Stimulated activated CD8-positive, alpha-beta memory T cell treated with anti-CD3 and anti-CD28 coated beads, Interleukin-7, amount 100 ng/mL, for 1 hour (primary cell): Measurements from ENCODE around the gene SGMS1.
"Not testable (repeated sequence)": the region's sequence is repeated elsewhere in the genome, so short reads cannot be mapped to it uniquely, and the experiment has no call there.

Experiments
- DNase-seq, 2 donors: peaks; one replicate each; pipeline ENCODE4 v3.0.0-alpha.2; 2020; ENCODE audit warnings: low read depth in 2 of 2

Gene SGMS1

DNA sequence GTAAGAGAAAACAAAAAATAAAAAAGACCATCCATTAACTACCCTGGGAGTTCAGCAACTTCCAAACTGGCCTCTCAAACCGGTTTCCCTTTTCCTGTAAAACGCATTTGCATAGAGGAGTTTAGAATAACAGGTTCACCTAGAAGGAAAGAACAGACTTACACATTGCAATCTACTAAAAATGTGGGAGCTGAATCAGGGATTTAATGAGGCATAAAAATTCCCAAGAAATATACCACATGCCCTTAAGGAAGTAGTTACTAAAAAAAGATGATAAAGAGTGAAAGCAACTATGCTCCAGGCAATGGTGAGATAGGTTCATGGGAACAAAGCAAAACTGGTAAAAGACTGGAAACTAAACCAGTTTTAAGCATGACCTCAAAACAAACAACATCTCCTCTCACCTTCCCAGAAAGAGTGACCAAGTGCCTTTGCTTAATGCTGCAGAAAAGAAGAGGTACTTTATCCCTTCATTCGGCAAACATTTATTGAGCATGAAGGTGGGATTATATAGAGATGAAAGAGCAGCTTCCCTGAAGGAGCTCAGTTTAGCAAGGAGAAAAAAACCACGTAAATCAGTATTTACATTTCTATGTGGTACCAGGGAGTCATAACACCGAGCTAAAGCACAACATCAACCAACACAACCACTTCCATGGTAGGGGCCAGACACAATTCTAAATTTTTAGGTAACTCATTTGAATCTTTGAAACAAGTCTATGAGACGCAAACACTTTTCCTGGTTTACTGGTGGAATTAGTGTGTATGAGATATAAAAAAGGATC, 152.8 kb downstream of the SGMS1 start:
- DNase-seq = no peak

DNA sequence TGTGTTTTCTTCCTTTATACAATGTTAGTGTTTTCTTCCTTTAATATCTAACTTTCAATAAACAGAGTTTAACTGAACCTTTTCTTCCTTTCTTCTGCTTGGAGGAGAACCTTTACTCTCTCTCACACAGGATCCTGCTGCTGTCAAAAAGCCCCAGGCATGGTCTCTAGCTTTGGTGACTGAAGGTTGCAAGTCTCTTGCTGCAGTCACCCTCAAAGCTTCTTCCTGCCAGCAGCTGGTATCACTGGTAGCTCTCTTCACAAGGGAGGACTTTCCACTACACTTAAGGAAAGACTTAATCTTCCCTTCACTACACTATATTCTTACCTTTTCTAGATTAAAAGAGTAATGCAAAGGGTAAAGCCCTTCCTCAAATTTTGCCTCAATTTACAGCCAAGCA, 153.4 kb downstream of the SGMS1 start:
- no peak for DNase-seq

DNA sequence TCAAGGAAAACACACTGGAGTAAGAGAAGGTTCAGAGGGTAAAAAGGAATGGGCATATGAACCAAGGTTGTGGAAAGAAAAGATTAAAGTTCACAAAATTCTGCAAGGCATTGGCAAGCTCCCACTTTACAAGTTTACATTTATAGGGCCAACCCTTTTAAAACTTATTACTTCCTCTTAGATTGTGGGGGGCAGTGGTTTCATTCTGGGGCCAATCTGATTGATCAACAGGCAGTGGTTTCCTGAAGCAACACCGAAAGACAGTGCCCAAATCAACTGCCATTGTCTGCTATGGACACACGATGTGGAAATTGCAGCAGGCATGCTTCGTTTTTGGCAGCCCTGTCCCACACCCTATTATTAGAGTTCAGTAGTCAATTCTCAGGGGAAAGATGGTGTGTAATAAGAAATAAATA, 154.0 kb downstream of the SGMS1 start:
- DNase-seq = no peak

DNA sequence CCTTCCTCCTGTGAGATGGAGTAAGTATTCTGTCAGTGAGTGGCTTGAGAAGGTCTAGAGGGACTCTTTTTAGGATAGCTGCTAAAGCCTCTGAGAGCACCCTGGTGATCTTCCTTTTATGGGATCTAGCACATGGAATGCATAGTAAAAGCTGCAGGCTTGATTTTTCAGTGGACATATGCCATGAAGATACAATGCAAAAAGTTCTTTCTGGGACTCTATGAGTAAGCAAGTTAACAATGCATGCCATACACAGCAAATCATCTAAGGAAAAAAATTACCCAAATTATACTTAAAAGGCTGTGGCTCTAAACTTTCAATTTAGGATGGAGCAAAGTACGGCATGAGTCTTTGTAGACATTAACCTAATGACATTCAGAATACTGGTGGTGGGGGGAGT, 154.5 kb downstream of the SGMS1 start:
- DNase-seq = no peak

DNA sequence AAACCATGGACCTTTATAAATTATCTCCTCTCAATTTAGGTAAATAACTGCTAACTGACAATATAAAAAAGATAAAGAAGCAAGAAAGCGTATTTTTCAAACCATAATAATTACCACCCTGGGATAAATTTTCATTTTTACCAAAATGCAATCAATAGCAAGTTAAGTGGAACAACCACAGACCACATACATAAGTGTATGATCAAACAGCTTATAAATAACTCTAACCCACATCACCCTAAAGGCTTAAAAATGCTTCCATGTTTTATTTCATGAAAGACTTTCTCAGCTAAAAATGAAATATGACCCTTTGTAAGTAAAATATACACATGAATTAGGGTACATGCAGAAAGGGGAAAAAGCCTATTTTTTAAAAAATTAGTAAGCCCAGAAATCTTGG, 156.5 kb downstream of the SGMS1 start:
- DNase-seq = no peak

DNA sequence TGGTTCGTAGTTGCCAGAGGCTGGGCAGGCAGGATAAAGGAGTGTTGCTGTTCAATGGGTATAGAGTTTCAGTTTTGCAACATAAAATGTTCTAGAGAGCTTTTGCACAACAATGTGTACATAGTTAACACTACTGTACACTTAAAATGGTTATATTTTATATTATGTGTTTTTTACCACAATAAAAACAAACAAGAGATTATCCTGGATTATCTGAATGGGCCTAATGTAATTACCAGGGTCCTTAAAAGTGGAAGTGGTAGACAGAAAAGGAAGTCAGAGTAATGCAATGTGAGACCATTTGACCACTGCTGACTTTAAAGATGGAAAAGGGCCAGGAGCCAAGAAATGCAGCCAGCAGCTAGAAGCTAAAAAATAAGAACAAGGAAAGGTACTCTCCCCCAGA, 159.7 kb downstream of the SGMS1 start:
- no peak for DNase-seq

DNA sequence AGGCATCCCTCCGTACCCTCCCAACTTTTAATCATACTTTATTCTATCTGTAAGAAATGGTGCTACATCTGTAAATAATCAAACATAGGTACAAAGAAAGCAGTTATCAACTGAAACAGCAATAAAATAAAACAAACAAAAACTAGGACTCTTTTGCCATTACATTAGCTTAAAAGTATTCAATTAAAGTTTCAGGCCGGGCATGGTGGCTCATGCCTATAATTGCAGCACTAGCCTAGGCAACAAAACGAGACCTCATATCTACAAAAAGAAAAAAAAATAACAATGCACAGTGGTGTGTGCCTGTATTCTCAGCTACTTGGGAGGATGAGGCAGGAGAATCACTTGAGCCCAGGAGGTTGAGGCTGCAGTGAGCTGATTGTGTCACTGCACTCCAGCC, 161.9 kb downstream of the SGMS1 start:
- DNase-seq = no peak

DNA sequence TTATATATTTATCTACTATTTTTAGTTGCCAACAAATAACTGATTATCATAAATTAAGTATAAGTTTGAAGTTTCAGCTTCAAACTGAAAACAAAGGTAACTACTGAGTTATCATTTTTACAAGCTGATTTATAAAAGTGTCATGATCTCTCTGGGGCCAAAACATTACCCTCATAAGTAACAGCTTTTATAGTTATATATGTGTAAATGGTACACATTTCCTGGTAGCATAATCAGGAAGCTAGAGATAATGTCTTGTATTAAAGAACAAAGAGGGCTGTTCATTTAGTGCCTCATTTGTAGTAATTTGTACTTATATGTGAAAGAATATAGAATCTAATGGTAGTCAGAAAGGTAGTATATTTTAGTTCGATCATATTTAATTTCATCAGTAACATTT, 162.6 kb downstream of the SGMS1 start:
- DNase-seq = no peak

DNA sequence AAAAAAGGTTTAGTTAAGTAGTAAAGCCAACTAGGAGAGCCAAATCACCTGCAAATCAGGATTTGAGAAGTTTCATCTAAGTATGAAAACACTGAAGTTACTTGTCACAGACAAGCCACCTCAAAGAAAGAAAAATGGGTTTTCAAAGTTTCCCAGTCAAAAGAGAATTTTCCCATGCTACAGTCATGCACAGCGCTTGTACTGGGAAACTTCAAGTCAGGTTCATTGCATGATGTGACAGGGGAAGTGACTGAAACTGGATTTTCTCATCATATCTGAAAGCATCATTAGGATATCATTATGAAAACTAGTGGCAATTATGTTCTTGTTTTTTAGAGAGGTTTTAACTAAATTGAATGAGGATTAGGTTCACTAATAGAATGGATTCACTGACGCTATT, 167.0 kb downstream of the SGMS1 start:
- no peak for DNase-seq

DNA sequence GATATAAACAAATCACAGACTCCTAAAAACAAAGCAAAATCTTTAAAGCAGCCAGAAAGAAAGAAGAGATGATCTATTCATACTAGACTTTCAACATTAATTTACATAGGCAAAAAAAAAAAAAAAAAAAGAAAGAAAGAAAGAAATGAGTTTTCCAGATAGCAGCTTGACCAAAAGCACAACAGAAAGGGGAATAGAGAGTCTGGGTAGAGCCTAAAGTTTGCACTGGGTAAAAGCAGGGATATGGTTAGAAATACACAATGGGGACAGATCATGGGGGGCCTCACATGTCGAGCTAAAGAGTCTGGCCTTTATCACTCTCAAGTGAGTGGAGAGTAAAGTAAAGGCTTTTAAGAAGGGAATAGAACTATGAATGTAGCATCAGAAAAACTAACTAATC, 169.8 kb downstream of the SGMS1 start:
- no peak for DNase-seq

DNA sequence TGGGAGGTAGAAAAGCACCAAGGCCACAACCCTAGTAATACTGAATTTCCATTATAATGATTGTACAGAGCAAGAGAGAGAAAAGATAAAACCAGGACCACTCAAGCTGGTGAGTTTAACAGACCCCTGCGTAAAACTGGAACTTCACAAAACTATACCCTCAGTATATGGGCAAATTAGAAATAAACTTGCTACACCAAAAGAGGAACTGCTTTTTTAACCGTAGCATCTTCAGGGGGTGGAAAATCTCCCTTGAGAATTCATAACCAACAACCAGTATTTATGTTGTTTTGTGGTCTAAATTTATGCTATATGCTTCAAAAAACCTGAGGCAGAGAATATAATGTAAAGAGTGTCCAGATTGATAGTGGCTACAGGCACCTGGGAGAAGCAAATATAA, 171.2 kb downstream of the SGMS1 start:
- DNase-seq = no peak

DNA sequence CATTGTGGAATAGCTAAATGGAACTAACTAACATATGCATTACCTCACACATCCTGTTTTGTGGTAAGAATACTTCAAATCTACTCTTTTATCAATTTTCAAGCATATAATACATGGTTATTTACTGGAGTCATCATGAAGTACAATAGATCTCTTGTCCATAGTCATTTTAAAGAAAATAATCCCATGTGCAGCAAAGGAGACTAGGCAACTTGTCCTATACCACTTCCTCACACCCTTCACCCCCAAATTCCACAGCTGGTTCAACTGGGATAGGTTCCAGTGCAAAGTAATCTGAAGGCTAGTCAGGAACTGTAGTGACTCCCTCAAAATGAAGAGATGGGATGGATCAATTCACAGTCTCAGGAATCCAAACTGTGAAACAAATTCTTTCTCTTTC, 176.1 kb downstream of the SGMS1 start:
- no peak for DNase-seq

DNA sequence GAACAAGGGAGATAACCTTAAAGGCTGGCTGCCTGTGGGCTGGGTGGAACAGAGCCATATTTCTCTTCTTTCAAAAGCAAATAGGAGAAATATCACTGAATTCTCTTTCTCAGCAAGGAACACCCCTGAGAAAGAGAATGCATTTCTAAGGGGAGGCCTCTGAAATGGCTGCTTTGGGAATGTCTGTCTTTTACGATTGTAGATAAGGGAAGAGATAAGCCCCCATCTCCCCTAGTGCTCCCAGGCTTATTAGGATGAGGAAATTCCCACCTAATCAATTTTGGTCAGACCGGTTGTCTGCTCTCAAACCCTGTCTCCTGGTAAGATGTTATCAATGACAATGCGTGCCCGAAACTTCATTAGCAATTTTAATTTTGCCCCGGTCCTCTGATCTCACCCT, 178.0 kb downstream of the SGMS1 start:
- DNase-seq = not testable (repeated sequence)

DNA sequence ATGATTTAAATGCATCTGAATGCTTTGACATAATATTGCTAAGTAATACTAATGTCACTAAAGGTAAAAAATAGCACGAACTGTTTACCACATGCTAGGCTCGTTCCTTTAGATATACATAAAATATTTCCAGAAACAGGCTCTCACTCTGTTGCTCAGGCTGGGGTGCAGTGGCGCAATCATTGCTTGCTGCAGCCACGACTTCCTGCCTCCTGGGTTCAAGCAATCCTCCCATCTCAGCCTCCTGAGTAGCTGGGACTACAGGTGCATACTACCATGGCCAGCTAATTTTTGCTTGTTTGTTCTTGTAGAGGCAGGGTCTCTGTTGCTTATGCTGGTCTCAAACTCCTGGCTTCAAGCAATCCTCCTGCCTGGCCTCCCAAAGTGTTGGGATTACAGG, 183.3 kb downstream of the SGMS1 start:
- no peak for DNase-seq

DNA sequence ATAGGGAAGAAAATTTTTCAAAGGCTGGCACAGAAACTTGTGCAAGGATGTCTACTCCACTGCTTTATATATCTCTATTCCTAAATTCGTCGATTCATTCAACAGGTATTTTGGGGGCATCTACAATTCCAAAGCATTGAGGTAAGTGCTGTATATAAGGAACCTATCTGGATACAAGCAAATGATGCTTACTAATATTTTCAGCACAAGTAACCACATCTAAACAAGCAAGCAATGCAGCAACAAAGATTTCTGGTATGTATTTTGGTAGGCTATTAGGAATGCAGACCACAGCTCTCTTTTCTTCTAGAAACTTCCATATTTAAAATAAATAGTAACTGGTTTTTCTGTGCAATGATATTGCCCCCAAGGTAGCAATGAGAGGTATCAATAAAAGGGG, 183.9 kb downstream of the SGMS1 start:
- no peak for DNase-seq

DNA sequence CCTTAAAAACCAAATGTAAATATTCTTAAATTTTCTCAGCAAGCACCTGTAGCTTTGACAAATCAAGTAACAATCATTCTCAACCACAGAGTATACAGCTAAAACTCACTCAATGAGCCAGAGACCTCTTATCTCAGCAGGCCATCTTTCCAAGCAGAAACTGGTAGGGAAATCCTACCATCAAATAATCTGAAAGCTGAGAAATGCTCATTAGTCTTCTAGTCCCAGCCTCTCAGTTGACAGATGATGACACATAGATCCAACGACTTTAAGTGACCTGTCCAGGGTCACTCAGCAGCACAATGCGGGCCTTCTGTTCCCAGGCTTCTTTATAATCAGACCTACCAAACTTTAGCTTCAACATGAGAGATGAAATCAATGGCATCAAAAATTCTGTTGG, 184.6 kb downstream of the SGMS1 start:
- DNase-seq = no peak

DNA sequence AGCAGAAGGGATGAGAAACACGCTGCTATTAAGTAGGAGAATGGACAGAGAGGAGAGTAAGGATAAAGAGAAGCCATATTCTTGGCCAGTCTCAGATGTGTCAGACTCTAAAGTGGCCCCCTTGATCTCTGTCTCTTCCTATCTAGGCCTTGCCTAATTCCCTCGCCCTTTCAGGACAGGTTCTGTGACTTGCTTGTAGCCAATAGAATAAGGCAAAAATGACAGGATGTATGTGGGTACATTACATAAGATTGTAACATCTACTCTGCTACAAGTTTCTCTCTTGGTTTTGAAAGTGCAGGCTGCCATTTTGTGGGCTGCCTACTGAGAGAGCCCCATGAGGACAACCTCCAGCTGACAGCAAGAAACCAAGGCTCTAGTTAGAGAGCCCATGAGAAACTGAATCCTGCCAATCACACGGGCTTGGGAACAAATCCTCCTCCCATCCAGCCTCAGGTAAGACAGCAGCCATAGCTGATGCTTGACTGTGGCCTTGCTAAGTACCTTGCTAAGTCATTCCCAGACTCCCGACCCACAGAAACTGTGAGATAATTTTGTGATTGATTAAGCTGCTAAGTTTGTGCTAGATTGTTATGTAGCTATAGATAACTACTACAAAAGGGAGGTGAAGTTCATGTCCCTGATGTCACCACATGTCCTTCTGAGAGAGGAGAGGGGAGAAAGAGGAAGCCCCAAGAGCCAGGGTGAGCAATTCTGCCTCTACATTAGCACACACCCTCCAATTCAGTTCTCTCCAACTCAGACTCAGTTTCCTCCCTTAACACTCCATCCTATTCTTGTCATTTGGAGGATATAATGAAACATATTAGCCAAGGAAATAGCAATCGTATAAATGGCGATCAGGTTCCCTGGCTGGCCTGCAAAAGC, 185.5 kb downstream of the SGMS1 start:
- no peak for DNase-seq

DNA sequence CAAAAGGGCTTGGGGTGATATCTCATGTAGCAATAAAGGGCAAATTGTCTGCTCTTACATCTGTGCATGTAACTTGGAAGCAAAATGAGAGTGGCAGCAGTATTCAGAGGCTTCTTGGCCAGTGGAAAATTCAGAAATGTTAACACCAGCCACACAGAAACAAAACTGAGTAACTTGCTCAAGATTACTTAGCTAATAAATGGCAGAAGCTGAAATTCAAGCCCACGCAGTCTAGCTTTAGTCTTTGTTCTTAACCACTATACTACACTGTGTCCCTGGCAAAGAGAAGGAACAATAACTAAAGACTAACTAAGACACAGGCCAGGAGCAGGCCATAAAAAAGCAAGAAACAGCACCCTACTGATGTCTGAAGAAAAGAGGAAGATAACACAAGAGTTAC, 186.5 kb downstream of the SGMS1 start:
- no peak for DNase-seq

DNA sequence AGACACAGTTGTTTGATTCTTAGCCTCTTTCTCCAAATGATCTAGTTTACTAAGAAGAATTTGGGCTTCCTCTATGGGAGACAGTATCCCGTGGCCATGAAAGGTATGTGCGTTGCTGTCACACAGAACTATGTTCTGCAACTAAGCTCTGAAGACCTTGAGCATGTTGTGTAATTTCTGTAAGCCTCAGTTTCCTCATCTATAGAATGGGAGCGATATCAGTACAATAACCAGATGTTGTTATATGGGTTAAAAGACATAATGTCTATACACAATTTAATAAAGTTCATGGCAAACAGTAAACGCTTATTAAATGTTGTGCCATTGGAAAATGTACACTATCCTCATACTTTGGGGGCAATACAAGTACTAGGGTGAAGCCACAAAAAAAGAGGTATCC, 187.0 kb downstream of the SGMS1 start:
- no peak for DNase-seq

DNA sequence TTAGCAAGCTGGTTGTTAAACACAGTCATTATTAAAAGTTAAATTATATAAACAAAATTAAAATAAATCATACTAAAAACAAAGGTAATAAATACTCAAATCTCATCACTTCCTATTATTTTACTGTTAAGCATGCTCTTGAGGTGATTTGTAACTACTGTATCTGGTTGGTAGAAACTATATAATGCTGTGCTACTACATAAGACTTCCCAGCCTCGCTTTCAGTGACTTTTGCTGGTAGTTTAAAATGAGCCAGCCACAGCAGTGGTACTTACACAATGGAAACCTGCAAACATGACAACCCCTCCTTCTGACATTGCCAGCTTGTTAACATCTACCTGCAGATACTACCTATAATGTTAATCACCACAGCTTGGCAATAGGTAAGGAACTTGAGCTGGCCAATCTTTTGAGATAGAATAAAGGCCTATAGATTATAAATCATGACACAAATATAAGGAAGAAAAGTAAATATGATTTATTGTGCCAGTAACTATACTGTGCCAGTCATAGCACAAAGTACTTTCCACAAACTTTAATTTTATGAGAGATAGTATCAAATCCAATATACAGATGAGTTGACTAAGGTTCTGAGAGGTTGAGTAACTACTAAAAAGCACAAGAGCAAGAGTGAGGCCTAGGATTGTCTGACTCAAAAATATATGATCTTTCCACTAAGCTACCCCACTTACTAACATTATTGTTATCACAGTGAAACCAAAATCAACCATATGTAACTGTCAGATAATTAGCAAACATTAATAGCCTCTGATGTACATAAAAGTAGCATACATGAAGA, 191.3 kb downstream of the SGMS1 start:
- DNase-seq = no peak

DNA sequence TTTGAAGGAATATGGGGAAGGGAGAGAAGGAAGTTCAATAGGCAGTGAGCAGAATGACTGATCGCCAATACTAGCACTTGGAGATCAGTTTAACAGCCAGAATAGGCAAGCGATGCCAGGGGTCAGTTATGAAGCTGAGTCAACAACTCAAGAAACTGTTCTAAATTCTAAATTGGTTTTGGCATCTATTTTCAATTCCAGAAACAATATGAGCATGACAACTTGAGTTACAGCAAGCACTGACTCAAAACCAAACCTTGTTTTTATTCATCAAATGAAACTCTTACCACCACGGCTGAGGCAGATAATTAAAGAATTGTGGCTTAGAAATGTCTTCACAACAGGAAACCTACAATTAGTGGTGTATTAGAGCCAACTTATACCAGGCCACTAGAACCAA, 192.0 kb downstream of the SGMS1 start:
- no peak for DNase-seq

DNA sequence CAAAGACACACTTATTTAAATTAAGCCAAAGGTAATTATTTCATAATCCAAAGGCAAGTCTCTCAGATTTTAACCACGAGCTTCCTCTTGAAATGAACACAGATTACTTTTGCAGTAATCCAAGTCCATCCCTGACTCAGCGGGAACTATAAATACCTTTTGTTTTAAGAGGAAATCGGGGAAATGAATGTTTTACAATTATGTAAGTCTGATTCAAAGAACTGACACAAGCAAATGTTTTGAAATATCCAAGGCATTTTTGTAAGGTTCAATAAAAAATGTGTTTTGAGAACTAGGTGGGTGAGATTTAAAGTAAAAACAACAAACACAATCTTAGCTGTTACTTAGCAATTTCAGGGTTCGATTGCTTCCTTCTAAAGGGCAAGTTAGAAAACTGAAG, 192.6 kb downstream of the SGMS1 start:
- DNase-seq = no peak
